Activated CD4-positive, alpha-beta T cell treated with anti-CD3 and anti-CD28 coated beads, Interleukin-10, Interleukin-2, amounts not matched to agents 100 ng/mL and 50 ng/mL, durations not matched to agents 16 hours and 8 hours (primary cell): ENCODE data around the gene STK25.
"Not testable (repeated sequence)": the region's sequence is repeated elsewhere in the genome, so short reads cannot be mapped to it uniquely, and the experiment has no call there.

Experiments used
- DNase-seq: peaks from one replicate; pipeline ENCODE4 v3.0.0-alpha.2; 2020

STK25 gene

GRCh38 chr2:241461693-241462677, 46.4 kb downstream of the STK25 start:
- DNase-seq, result no peak

DNA sequence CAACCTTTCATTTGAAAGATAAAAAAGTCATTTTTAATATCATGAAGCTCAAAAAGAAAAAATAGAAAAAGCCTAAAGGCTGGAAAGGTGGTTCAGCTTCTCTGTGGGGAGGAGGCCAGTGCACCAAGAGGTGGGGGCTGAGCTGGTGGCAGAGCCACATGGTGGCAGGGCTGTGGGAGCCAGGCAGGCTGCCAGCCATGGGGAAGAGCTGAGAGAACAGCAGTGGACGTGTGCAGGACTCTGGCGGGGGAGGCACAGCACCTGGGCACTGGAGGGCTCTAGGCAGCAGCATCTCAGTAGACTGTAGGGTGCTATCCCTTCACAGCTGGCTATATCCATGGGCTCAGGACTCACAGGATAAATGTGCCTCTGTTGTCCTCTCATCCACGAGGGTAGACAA, 47.8 kb downstream of the STK25 start:
- DNase-seq, result no peak

GRCh38 chr2:241459520-241459919, 48.9 kb downstream of the STK25 start:
- DNase-seq, result no peak

- no peak for DNase-seq
Observed at GRCh38 chr2:241458687-241459086, 49.7 kb downstream of the STK25 start.

- DNase-seq, result no peak
Observed at GRCh38 chr2:241456546-241456945, 51.8 kb downstream of the STK25 start.

- no peak for DNase-seq
Observed at GRCh38 chr2:241454837-241455485, 53.4 kb downstream of the STK25 start.

DNA sequence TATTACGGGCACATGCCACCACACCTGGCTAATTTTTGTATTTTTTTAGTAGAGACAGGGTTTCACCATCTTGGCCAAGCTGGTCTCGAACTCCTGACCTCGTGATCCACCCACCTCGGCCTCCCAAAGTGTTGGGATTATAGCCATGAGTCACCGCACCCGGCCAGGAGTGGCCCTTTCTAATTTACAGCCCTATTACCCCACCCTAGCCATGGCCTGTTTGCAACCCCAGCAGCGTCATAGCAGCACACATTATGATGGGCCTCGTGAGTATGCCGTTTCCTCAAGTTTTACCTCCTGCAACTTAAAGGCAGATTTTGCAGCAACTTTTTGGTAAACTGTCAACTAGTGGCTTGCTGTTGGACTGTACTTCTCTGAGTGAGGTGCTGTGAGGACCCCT, 54.5 kb downstream of the STK25 start:
- not testable (repeated sequence) for DNase-seq

- no peak for DNase-seq
Observed at GRCh38 chr2:241451840-241452506, 56.4 kb downstream of the STK25 start.

DNA sequence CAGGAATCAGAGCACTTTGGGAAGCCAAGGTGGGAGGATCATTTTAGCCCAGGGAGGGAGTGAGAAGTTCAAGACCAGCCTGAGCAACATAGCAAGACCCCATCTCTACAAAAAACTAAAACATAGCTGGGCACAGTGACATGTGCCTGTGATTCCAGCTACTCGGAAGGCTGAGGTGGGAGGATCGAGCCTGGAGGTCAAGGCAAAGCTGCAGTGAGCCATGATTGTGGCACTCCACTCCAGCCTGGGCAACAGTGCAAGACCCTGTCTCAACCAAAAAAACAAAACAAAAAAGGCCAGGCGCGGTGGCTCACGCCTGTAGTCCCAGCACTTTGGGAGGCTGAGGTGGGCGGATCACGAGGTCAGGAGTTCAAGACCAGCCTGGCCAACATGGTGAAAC, 58.3 kb downstream of the STK25 start:
- not testable (repeated sequence) for DNase-seq

GRCh38 chr2:241445426-241445825, 63.0 kb downstream of the STK25 start:
- DNase-seq, result peak; percentile 81

DNA sequence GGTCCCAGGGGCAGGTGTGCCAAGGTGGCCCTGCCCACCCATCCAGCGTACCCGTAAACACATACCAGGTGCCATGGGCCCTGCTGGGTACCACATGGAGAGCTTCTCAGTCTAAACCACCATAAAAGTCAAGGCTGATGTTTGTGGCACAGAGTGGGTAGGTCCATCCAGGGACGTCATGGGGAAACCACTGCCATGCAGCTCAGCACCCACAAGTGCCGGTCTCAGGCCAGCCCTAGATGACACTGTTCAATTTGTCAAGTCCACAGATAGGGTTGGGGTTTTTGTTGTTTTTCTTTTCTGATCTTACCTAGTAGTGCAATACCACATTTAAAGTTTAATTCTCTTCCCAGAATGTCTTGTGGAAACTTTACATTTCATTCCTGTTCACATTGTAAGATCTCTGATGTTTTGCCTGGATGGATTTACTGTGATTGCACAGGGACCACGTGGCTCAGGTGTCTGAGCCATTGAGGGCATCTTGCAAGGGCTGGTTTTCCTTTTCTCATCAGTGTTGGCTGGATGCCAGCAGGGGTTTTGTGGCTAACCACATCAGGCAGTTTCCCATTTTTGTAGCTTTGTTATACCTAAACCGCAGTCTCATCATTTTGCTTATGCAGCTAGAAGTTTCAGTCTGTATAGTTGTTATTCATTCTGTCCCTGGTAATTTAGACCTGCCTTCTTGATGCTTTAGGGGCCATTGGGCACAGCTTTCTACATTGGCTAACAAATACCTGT, 64.7 kb downstream of the STK25 start:
- peak; percentile 96 for DNase-seq
